IPS-20b (cell line): ENCODE results near the gene TBL2.
"Not testable (repeated sequence)": the region's sequence is repeated elsewhere in the genome, so short reads cannot be mapped to it uniquely, and the experiment has no call there.

Source experiments
- H3K27ac ChIP-seq: one replicate; pipeline ENCODE4 v1.5.1; 2013; ENCODE audit warnings: low read length
- H3K27me3 ChIP-seq: 2 replicates; pipeline ENCODE4 v1.6.1; 2013; ENCODE audit warnings: mild to moderate bottlenecking, low read length, inconsistent platforms; ENCODE audit not compliant: insufficient read depth
- H3K36me3 ChIP-seq: 2 replicates; pipeline ENCODE4 v1.6.1; 2013; ENCODE audit warnings: low read depth, mild to moderate bottlenecking, inconsistent platforms, low read length, moderate library complexity; ENCODE audit not compliant: insufficient read depth
- H3K4me1 ChIP-seq: 2 replicates; pipeline ENCODE4 v1.6.1; 2013; ENCODE audit warnings: mild to moderate bottlenecking, control low read depth, inconsistent platforms, low read length, moderate library complexity; ENCODE audit not compliant: insufficient read depth
- H3K4me3 ChIP-seq: 2 replicates; pipeline ENCODE4 v1.5.1; 2013; ENCODE audit warnings: mild to moderate bottlenecking, low read length, inconsistent platforms
- H3K9ac ChIP-seq: 2 replicates; pipeline ENCODE4 v1.6.1; 2013; ENCODE audit warnings: low read depth, mild to moderate bottlenecking, inconsistent platforms, low read length, moderate library complexity
- H3K9me3 ChIP-seq: 2 replicates; pipeline ENCODE4 v1.6.1; 2013; ENCODE audit warnings: mild to moderate bottlenecking, low read depth, low read length, inconsistent platforms; ENCODE audit not compliant: insufficient read depth

Gene TBL2

GRCh38 chr7:73617520-73617919, 39.1 kb upstream of the TBL2 start:
- H3K4me1 ChIP-seq, H3K27ac ChIP-seq, H3K9me3 ChIP-seq: not testable (repeated sequence)

GRCh38 chr7:73615886-73616285, 37.5 kb upstream of the TBL2 start:
- Histone ChIP-seq H3K4me3 (no peak overlapping the region), H3K27ac (no peak overlapping the region), H3K27me3 (no peaks in the 10 kb centered on the region; the same call in 1 of the 2 replicates)

More at GRCh38 chr7:73617520-73617919, 39.1 kb upstream of the TBL2 start:
- not testable (repeated sequence) for H3K9ac ChIP-seq, H3K36me3 ChIP-seq, H3K4me3 ChIP-seq, H3K27me3 ChIP-seq

GRCh38 chr7:73614937-73615336, 36.6 kb upstream of the TBL2 start:
- not testable (repeated sequence) for H3K4me1 ChIP-seq, H3K36me3 ChIP-seq, H3K27me3 ChIP-seq, H3K4me3 ChIP-seq, H3K9me3 ChIP-seq, H3K27ac ChIP-seq, H3K9ac ChIP-seq

More at GRCh38 chr7:73615886-73616285, 37.5 kb upstream of the TBL2 start:
- Histone ChIP-seq H3K4me1 (no peaks in the 10 kb centered on the region), H3K9ac (no peak overlapping the region), H3K36me3 (no peaks in the 10 kb centered on the region), H3K9me3 (no peaks in the 10 kb centered on the region)

- no peaks in the 10 kb centered on the region for H3K9me3 ChIP-seq
- no peaks in the 10 kb centered on the region for H3K36me3 ChIP-seq
- H3K27me3 ChIP-seq: no peaks in the 10 kb centered on the region; the same call in 1 of the 2 replicates
- no peak overlapping the region for H3K27ac ChIP-seq
- H3K4me1 ChIP-seq: no peaks in the 10 kb centered on the region
- H3K4me3 ChIP-seq: no peak overlapping the region
- no peak overlapping the region for H3K9ac ChIP-seq
Observed at GRCh38 chr7:73613954-73614735, 35.8 kb upstream of the TBL2 start.

- no peaks in the 10 kb centered on the region; the same call in 1 of the 2 replicates for H3K27me3 ChIP-seq
- H3K4me1 ChIP-seq: no peaks in the 10 kb centered on the region
- no peak overlapping the region for H3K4me3 ChIP-seq
- no peak overlapping the region for H3K9ac ChIP-seq
- no peaks in the 10 kb centered on the region for H3K36me3 ChIP-seq
- H3K27ac ChIP-seq: no peak overlapping the region
- H3K9me3 ChIP-seq: no peaks in the 10 kb centered on the region
Observed at GRCh38 chr7:73612598-73613269, 34.4 kb upstream of the TBL2 start.

GRCh38 chr7:73611017-73611555, 32.7 kb upstream of the TBL2 start:
- Histone ChIP-seq H3K4me3 (no peak overlapping the region), H3K27ac (no peak overlapping the region), H3K27me3 (no peaks in the 10 kb centered on the region; the same call in 1 of the 2 replicates), H3K9ac (no peak overlapping the region), H3K36me3 (no peaks in the 10 kb centered on the region), H3K4me1 (no peaks in the 10 kb centered on the region), H3K9me3 (no peaks in the 10 kb centered on the region)

- no peak overlapping the region for H3K27ac ChIP-seq
- H3K9ac ChIP-seq: no peak overlapping the region
- H3K9me3 ChIP-seq: no peaks in the 10 kb centered on the region
- H3K36me3 ChIP-seq: no peaks in the 10 kb centered on the region
- no peaks in the 10 kb centered on the region for H3K4me1 ChIP-seq
- H3K4me3 ChIP-seq: no peak overlapping the region
- H3K27me3 ChIP-seq: no peaks in the 10 kb centered on the region; the same call in 1 of the 2 replicates
Observed at GRCh38 chr7:73610105-73610504, 31.7 kb upstream of the TBL2 start.

GRCh38 chr7:73607692-73607983, 29.3 kb upstream of the TBL2 start:
- not testable (repeated sequence) for H3K36me3 ChIP-seq, H3K27ac ChIP-seq, H3K27me3 ChIP-seq, H3K9ac ChIP-seq, H3K9me3 ChIP-seq, H3K4me1 ChIP-seq
- peak overlapping the region; percentile 62; the same call in 1 of the 2 replicates for H3K4me3 ChIP-seq

- no peaks in the 10 kb centered on the region; the same call in 1 of the 2 replicates for H3K27me3 ChIP-seq
- no peaks in the 10 kb centered on the region for H3K9me3 ChIP-seq
- no peaks in the 10 kb centered on the region for H3K4me1 ChIP-seq
- no peak overlapping the region for H3K9ac ChIP-seq
- no peaks in the 10 kb centered on the region for H3K36me3 ChIP-seq
- no peak overlapping the region for H3K27ac ChIP-seq
- H3K4me3 ChIP-seq: peak overlapping the region; percentile 62; the same call in 1 of the 2 replicates
Observed at GRCh38 chr7:73606801-73607691, 28.7 kb upstream of the TBL2 start.

GRCh38 chr7:73605601-73606220, 27.3 kb upstream of the TBL2 start:
- no peak overlapping the region for H3K9ac ChIP-seq
- H3K27me3 ChIP-seq: peaks cover 9% of the 10 kb centered on the region; the same call in 1 of the 2 replicates
- no peaks in the 10 kb centered on the region for H3K4me1 ChIP-seq
- no peak overlapping the region for H3K4me3 ChIP-seq
- no peaks in the 10 kb centered on the region for H3K9me3 ChIP-seq
- no peak overlapping the region for H3K27ac ChIP-seq
- no peaks in the 10 kb centered on the region for H3K36me3 ChIP-seq
